ENCODE data around the gene GALM.

DNA sequence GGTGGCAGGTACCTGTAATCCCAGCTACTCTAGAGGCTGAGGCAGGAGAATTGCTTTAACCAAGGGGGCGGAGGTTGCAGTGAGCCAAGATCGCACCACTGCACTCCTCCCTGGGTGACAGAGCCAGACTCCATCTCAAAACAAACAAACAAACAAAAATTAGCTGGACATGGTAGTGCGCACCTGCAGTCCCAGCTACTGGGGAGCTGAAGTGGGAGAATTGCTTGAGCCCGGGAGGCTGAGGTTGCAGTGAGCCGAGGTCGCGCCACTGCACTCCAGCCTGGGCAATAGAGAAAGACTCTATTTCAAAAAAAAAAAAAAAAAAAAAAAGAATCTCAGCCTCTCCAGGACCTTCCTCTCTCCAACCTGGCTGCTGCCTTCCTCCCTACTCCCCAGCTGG is 65.2 kb downstream of the GALM start:
- TF ChIP-seq, protein P1, sequence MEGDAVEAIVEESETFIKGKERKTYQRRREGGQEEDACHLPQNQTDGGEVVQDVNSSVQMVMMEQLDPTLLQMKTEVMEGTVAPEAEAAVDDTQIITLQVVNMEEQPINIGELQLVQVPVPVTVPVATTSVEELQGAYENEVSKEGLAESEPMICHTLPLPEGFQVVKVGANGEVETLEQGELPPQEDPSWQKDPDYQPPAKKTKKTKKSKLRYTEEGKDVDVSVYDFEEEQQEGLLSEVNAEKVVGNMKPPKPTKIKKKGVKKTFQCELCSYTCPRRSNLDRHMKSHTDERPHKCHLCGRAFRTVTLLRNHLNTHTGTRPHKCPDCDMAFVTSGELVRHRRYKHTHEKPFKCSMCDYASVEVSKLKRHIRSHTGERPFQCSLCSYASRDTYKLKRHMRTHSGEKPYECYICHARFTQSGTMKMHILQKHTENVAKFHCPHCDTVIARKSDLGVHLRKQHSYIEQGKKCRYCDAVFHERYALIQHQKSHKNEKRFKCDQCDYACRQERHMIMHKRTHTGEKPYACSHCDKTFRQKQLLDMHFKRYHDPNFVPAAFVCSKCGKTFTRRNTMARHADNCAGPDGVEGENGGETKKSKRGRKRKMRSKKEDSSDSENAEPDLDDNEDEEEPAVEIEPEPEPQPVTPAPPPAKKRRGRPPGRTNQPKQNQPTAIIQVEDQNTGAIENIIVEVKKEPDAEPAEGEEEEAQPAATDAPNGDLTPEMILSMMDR (IDR thresholded peaks at IDR 0.05; ENCODE audit: low read length) = no peak
- no peak for TF ChIP-seq EZH2 (IDR thresholded peaks at IDR 0.05; ENCODE audit: borderline replicate concordance, low read length)
